ENCODE measurements around the gene OPCML. TPM values are rescaled to one million over a fixed set of nuclear protein-coding genes. Genes with fewer than 3 reads are reported as not detected.

The OPCML gene
- total and polyA plus RNA-seq, 2 of the 13 experiments (the other 11 are each of a cell fraction or from before 2014, with no cell fraction given): not detected

DNA sequence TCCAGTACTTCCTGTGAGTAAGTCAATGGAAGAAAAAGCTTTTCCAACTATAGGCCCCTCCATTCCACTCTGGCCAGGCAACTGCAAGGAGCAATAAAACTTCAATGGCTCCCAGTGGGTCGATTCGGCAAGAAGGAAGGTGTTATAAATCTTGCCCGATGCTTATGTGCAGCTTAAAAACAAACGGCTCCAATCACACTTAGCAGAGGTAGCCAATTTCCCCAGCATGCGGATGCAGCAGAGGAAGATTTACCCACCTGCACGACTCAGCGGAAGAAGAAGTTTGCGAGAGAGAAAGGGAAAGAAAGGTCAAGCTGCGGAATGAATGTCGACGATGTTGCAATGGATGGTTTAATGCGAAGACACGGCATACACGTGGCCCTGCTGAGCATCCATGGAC, 141.5 kb downstream of the OPCML start:
- TF ChIP-seq SP5 (CRISPR knock-in tag; IDR thresholded peaks at IDR 0.05; ENCODE audit: borderline replicate concordance, low read depth) (no peak), NR2F1 (CRISPR knock-in tag; IDR thresholded peaks at IDR 0.05) (no peak), ZNF33B (CRISPR knock-in tag; IDR thresholded peaks at IDR 0.05) (no peak), MAFK (conservative IDR thresholded peaks at IDR 0.05 in 1 of 2, IDR thresholded peaks at IDR 0.05 in 1 of 2; ENCODE audit: low read length in 2 of 2) (no peak), KAT7 (CRISPR knock-in tag; IDR thresholded peaks at IDR 0.05; ENCODE audit: borderline replicate concordance) (no peak), BORCS8-MEF2B (CRISPR knock-in tag; IDR thresholded peaks at IDR 0.05) (no peak), MAFG (CRISPR knock-in tag; IDR thresholded peaks at IDR 0.05) (no peak)
- H3K4me3 ChIP-seq (replicated peaks in 1 of 3; ENCODE audit: insufficient read depth in 1 of 3, low read depth in 2 of 3, low read length in 3 of 3): no peak overlapping the region
- no peak overlapping the region for H3K27ac ChIP-seq (ENCODE audit: extremely low read length, insufficient read depth, low read length)
- no peak overlapping the region for H3K9ac ChIP-seq (ENCODE audit: insufficient read depth, low read depth, low read length)
- H4K20me1 ChIP-seq (ENCODE audit: insufficient read depth, low read length): no peaks in the 10 kb centered on the region
- FAIRE-seq (no peak), DNase-seq (ENCODE audit: low spot score) (no peak), ATAC-seq (no peak)
- intact Hi-C loops (cut with micrococcal nuclease; ENCODE audit: unreplicated experiment) (no loop called here), in situ Hi-C loops (cut with HindIII; ENCODE audit: extremely low pct_ligation_motif_present, low pct_unique_long_range_greater_than_20kb) (no loop called here)
- H2AFZ ChIP-seq (ENCODE audit: low read length): no peak overlapping the region
- no peaks in the 10 kb centered on the region for H3K79me2 ChIP-seq (ENCODE audit: insufficient read depth, low read length)
- no TSS peak for BruUV-seq (replicated peaks)
- no peak overlapping the region for H3K4me2 ChIP-seq (ENCODE audit: low read depth, low read length)
- H3K36me3 ChIP-seq (replicated peaks in 1 of 2; ENCODE audit: control insufficient read depth in 1 of 2, insufficient read depth in 2 of 2, low read length in 2 of 2): no peaks in the 10 kb centered on the region
- H3K9me3 ChIP-seq (ENCODE audit: low read length): no peaks in the 10 kb centered on the region
- CTCF ChIA-PET (ENCODE audit: low intra/inter-chr PET ratio, low total read pairs): no interaction called here
- POLR2A ChIA-PET: no interaction called here
- WGBS (ENCODE audit: low lambda C conversion rate): 60% methylated on average over 14 of the region's 14 CpGs
- no peaks in the 10 kb centered on the region for H3K4me1 ChIP-seq (ENCODE audit: insufficient read depth, low read length)
- peaks cover 0 to 8% of the 10 kb centered on the region in 2 experiments; a peak in 2 of 5 replicates for H3K27me3 ChIP-seq (ENCODE audit: control insufficient read depth in 1 of 2, insufficient read depth in 2 of 2, low read length in 2 of 2)

DNA sequence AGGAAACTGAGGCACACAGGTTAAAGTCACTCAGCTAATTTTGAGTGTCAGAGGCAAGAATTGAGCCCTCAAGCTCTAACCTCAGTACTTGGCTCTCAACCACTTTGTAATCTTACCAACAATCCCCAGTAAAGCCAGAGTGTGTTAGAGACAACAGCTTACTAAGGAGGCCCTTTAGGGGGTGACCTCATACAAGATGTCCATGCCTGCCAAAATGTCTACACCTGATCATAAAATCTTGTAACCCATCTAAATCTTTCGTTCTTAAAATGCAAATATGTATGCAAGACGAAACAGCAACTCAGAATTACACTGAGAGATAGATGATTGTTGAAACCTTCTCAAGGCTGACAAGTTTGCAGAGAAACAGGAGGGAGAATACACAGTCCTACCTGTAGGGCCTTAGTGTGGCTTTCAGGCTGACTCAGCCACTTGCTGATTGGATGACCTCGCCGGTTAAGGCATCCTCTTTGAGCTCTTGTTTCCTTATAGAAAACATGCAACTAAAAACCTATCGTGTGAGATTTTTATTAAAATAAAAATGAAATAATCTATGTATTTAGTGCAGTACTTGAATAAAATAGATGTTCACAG, 143.2 kb downstream of the OPCML start:
- Histone ChIP-seq H3K9ac (ENCODE audit: insufficient read depth, low read depth, low read length) (no peak overlapping the region), H4K20me1 (ENCODE audit: insufficient read depth, low read length) (no peaks in the 10 kb centered on the region), H3K4me1 (ENCODE audit: insufficient read depth, low read length) (no peaks in the 10 kb centered on the region), H3K4me3 (replicated peaks in 1 of 3; ENCODE audit: insufficient read depth in 1 of 3, low read depth in 2 of 3, low read length in 3 of 3) (no peak overlapping the region), H3K36me3 (replicated peaks in 1 of 2; ENCODE audit: control insufficient read depth in 1 of 2, insufficient read depth in 2 of 2, low read length in 2 of 2) (no peaks in the 10 kb centered on the region), H3K27me3 (ENCODE audit: control insufficient read depth in 1 of 2, insufficient read depth in 2 of 2, low read length in 2 of 2) (peaks cover 0 to 20% of the 10 kb centered on the region in 2 experiments; a peak in 2 of 5 replicates), H3K27ac (ENCODE audit: extremely low read length, insufficient read depth, low read length) (no peak overlapping the region), H3K79me2 (ENCODE audit: insufficient read depth, low read length) (no peaks in the 10 kb centered on the region), H3K4me2 (ENCODE audit: low read depth, low read length) (no peak overlapping the region), H3K9me3 (ENCODE audit: low read length) (no peaks in the 10 kb centered on the region), H2AFZ (ENCODE audit: low read length) (no peak overlapping the region)
- ChIA-PET CTCF (ENCODE audit: low intra/inter-chr PET ratio, low total read pairs) (no interaction called here), POLR2A (no interaction called here)
- no peak for ATAC-seq
- BruUV-seq (replicated peaks): no TSS peak
- no peak for DNase-seq (ENCODE audit: low spot score)
- WGBS (ENCODE audit: low lambda C conversion rate): 3% methylated on average over 5 of the region's 5 CpGs
- no peak for FAIRE-seq
- in situ Hi-C loops (cut with HindIII; ENCODE audit: extremely low pct_ligation_motif_present, low pct_unique_long_range_greater_than_20kb) (no loop called here), intact Hi-C loops (cut with micrococcal nuclease; ENCODE audit: unreplicated experiment) (no loop called here)
- TF ChIP-seq ZNF510 (CRISPR knock-in tag; IDR thresholded peaks at IDR 0.05; ENCODE audit: low read depth): no peak
- TF ChIP-seq, protein P1, sequence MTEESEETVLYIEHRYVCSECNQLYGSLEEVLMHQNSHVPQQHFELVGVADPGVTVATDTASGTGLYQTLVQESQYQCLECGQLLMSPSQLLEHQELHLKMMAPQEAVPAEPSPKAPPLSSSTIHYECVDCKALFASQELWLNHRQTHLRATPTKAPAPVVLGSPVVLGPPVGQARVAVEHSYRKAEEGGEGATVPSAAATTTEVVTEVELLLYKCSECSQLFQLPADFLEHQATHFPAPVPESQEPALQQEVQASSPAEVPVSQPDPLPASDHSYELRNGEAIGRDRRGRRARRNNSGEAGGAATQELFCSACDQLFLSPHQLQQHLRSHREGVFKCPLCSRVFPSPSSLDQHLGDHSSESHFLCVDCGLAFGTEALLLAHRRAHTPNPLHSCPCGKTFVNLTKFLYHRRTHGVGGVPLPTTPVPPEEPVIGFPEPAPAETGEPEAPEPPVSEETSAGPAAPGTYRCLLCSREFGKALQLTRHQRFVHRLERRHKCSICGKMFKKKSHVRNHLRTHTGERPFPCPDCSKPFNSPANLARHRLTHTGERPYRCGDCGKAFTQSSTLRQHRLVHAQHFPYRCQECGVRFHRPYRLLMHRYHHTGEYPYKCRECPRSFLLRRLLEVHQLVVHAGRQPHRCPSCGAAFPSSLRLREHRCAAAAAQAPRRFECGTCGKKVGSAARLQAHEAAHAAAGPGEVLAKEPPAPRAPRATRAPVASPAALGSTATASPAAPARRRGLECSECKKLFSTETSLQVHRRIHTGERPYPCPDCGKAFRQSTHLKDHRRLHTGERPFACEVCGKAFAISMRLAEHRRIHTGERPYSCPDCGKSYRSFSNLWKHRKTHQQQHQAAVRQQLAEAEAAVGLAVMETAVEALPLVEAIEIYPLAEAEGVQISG (CRISPR knock-in tag; IDR thresholded peaks at IDR 0.05): no peak
- TF ChIP-seq ZNF670 (CRISPR knock-in tag; IDR thresholded peaks at IDR 0.05; ENCODE audit: borderline replicate concordance): no peak
- TF ChIP-seq PHF21A (CRISPR knock-in tag; IDR thresholded peaks at IDR 0.05): no peak
- TF ChIP-seq, protein P2, sequence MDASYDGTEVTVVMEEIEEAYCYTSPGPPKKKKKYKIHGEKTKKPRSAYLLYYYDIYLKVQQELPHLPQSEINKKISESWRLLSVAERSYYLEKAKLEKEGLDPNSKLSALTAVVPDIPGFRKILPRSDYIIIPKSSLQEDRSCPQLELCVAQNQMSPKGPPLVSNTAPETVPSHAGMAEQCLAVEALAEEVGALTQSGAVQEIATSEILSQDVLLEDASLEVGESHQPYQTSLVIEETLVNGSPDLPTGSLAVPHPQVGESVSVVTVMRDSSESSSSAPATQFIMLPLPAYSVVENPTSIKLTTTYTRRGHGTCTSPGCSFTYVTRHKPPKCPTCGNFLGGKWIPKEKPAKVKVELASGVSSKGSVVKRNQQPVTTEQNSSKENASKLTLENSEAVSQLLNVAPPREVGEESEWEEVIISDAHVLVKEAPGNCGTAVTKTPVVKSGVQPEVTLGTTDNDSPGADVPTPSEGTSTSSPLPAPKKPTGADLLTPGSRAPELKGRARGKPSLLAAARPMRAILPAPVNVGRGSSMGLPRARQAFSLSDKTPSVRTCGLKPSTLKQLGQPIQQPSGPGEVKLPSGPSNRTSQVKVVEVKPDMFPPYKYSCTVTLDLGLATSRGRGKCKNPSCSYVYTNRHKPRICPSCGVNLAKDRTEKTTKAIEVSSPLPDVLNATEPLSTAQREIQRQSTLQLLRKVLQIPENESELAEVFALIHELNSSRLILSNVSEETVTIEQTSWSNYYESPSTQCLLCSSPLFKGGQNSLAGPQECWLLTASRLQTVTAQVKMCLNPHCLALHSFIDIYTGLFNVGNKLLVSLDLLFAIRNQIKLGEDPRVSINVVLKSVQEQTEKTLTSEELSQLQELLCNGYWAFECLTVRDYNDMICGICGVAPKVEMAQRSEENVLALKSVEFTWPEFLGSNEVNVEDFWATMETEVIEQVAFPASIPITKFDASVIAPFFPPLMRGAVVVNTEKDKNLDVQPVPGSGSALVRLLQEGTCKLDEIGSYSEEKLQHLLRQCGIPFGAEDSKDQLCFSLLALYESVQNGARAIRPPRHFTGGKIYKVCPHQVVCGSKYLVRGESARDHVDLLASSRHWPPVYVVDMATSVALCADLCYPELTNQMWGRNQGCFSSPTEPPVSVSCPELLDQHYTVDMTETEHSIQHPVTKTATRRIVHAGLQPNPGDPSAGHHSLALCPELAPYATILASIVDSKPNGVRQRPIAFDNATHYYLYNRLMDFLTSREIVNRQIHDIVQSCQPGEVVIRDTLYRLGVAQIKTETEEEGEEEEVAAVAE (CRISPR knock-in tag; IDR thresholded peaks at IDR 0.05; ENCODE audit: borderline replicate concordance): no peak

All from HepG2 (cell line).